ENCODE results near the gene ANKFN1. TPM values are rescaled to one million over a fixed set of nuclear protein-coding genes. Genes with fewer than 3 reads are reported as not detected.

The ANKFN1 gene
- total and polyA plus RNA-seq, 2 of the 13 experiments (the other 11 are each of a cell fraction or from before 2014, with no cell fraction given) = not detected

GRCh38 chr17:56424005-56424404, 270.7 kb downstream of the ANKFN1 start (continued):
- TF ChIP-seq REPIN1 (CRISPR knock-in tag; IDR thresholded peaks at IDR 0.05; ENCODE audit: borderline replicate concordance, low read depth) = no peak
- TF ChIP-seq ZNF780A (CRISPR knock-in tag; IDR thresholded peaks at IDR 0.05) = no peak
- TF ChIP-seq, protein P1, sequence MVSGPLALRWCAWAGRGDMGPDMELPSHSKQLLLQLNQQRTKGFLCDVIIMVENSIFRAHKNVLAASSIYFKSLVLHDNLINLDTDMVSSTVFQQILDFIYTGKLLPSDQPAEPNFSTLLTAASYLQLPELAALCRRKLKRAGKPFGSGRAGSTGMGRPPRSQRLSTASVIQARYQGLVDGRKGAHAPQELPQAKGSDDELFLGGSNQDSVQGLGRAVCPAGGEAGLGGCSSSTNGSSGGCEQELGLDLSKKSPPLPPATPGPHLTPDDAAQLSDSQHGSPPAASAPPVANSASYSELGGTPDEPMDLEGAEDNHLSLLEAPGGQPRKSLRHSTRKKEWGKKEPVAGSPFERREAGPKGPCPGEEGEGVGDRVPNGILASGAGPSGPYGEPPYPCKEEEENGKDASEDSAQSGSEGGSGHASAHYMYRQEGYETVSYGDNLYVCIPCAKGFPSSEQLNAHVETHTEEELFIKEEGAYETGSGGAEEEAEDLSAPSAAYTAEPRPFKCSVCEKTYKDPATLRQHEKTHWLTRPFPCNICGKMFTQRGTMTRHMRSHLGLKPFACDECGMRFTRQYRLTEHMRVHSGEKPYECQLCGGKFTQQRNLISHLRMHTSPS (CRISPR knock-in tag; IDR thresholded peaks at IDR 0.05; ENCODE audit: low read depth) = no peak

- DNase-seq (ENCODE audit: low spot score) (no peak), FAIRE-seq (no peak), ATAC-seq (no peak)
- CTCF ChIA-PET (ENCODE audit: low intra/inter-chr PET ratio, low total read pairs) = no interaction called here
- Histone ChIP-seq H3K4me3 (replicated peaks in 1 of 3; ENCODE audit: insufficient read depth in 1 of 3, low read depth in 2 of 3, low read length in 3 of 3) (no peak overlapping the region), H3K4me2 (ENCODE audit: low read depth, low read length) (no peak overlapping the region), H4K20me1 (ENCODE audit: insufficient read depth, low read length) (no peaks in the 10 kb centered on the region), H3K9ac (ENCODE audit: insufficient read depth, low read depth, low read length) (no peak overlapping the region), H3K36me3 (replicated peaks in 1 of 2; ENCODE audit: control insufficient read depth in 1 of 2, insufficient read depth in 2 of 2, low read length in 2 of 2) (no peaks in the 10 kb centered on the region), H3K79me2 (ENCODE audit: insufficient read depth, low read length) (no peaks in the 10 kb centered on the region), H3K27me3 (ENCODE audit: control insufficient read depth in 1 of 2, insufficient read depth in 2 of 2, low read length in 2 of 2) (no peaks in the 10 kb centered on the region), H2AFZ (ENCODE audit: low read length) (no peak overlapping the region), H3K9me3 (ENCODE audit: low read length) (no peaks in the 10 kb centered on the region), H3K27ac (ENCODE audit: extremely low read length, insufficient read depth, low read length) (no peak overlapping the region), H3K4me1 (ENCODE audit: insufficient read depth, low read length) (no peaks in the 10 kb centered on the region)
- WGBS (ENCODE audit: low lambda C conversion rate) = 2% methylated on average over 2 of the region's 2 CpGs
- in situ Hi-C loops (cut with HindIII; ENCODE audit: extremely low pct_ligation_motif_present, low pct_unique_long_range_greater_than_20kb) = no loop called here
- POLR2A ChIA-PET = no interaction called here
- BruUV-seq (replicated peaks) = no TSS peak
- intact Hi-C loops (cut with micrococcal nuclease; ENCODE audit: unreplicated experiment) = no loop called here
- TF ChIP-seq, protein P2, sequence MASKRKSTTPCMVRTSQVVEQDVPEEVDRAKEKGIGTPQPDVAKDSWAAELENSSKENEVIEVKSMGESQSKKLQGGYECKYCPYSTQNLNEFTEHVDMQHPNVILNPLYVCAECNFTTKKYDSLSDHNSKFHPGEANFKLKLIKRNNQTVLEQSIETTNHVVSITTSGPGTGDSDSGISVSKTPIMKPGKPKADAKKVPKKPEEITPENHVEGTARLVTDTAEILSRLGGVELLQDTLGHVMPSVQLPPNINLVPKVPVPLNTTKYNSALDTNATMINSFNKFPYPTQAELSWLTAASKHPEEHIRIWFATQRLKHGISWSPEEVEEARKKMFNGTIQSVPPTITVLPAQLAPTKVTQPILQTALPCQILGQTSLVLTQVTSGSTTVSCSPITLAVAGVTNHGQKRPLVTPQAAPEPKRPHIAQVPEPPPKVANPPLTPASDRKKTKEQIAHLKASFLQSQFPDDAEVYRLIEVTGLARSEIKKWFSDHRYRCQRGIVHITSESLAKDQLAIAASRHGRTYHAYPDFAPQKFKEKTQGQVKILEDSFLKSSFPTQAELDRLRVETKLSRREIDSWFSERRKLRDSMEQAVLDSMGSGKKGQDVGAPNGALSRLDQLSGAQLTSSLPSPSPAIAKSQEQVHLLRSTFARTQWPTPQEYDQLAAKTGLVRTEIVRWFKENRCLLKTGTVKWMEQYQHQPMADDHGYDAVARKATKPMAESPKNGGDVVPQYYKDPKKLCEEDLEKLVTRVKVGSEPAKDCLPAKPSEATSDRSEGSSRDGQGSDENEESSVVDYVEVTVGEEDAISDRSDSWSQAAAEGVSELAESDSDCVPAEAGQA (IDR thresholded peaks at IDR 0.05; ENCODE audit: low read depth) = no peak
- TF ChIP-seq, protein P2 (CRISPR knock-in tag; IDR thresholded peaks at IDR 0.05; ENCODE audit: borderline replicate concordance) = no peak
- TF ChIP-seq MTA1 (CRISPR knock-in tag; IDR thresholded peaks at IDR 0.05; ENCODE audit: borderline replicate concordance) = no peak
- TF ChIP-seq ZNF552 (CRISPR knock-in tag; IDR thresholded peaks at IDR 0.05; ENCODE audit: borderline replicate concordance) = no peak
- TF ChIP-seq ZNF713 (CRISPR knock-in tag; IDR thresholded peaks at IDR 0.05) = no peak
- no peak for TF ChIP-seq ZNF414 (CRISPR knock-in tag; IDR thresholded peaks at IDR 0.05)
- TF ChIP-seq IRF1 (CRISPR knock-in tag; IDR thresholded peaks at IDR 0.05; ENCODE audit: low read depth) = no peak
- no peak for TF ChIP-seq ARHGAP35 (CRISPR knock-in tag; IDR thresholded peaks at IDR 0.05; ENCODE audit: borderline replicate concordance)
- TF ChIP-seq, protein P3, sequence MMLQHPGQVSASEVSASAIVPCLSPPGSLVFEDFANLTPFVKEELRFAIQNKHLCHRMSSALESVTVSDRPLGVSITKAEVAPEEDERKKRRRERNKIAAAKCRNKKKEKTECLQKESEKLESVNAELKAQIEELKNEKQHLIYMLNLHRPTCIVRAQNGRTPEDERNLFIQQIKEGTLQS (CRISPR knock-in tag; IDR thresholded peaks at IDR 0.05) = no peak
- no peak for TF ChIP-seq MXI1 (IDR thresholded peaks at IDR 0.05; ENCODE audit: borderline replicate concordance, low read depth, low read length)
Observed at GRCh38 chr17:56424543-56425044, 271.3 kb downstream of the ANKFN1 start.

Measured in HepG2 (cell line).